Activated CD8-positive, alpha-beta memory T cell treated with anti-CD3 and anti-CD28 coated beads for 48 hours (primary cell): Measurements from ENCODE around the gene SMC3.
A peak's percentile ranks its signal among the peaks of the same experiment; 100 is the strongest.
"Not testable (repeated sequence)": the region's sequence is repeated elsewhere in the genome, so short reads cannot be mapped to it uniquely, and the experiment has no call there.

Source experiments
- DNase-seq, 3 experiments: peaks; one replicate each; pipeline ENCODE4 v3.0.0-alpha.2; 2020; ENCODE audit warnings: low read depth in 2 of 3, low spot score in 2 of 3

SMC3 gene

DNA sequence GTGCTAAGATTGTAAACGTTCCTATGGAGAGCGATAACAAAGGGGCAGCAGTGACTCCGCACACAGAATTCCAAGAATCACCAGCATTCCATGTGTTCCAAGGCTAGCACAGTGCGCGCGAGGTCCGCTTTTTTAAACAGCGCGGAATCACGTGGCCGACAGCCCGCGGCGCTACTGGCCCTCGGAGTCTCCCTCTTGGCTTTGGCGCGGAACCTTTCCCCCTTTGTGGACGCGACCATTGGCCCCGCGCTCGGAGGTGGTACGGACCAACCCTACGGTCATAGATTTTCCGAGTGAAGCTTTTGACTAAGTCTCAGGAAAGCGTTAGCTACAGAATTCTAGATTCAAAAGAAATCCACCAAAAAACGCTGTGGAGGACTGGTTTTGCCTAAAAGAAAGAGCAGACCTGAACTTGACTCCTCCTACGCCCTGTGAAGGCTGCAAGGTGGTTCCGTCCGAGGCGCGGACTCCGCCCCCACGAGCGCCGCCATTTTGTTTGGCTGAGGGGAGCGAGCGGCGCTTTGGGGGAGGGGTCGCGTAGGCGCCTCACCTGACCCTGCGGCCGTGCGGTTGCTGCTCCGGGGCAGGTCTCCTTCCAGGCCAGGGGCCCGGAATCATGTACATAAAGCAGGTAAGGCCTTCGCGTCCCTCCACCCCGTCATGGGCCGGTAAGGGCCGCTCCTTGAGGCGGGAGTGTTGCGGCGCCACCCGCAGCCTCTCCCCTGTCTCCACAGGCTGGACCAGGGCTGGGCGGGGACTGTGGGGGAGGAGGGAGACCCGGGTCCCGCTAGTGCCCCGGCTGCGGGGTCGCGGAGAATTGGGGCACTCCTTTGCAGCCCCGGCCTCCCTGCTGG is at the start of gene SMC3:
TSS of gene SMC3 (plus strand) at position 495 of the 854 bp plus-strand sequence. CDS start at position 617, 122 bp downstream.
- DNase-seq = peak; percentile 81 to 87 (median 84)

DNA sequence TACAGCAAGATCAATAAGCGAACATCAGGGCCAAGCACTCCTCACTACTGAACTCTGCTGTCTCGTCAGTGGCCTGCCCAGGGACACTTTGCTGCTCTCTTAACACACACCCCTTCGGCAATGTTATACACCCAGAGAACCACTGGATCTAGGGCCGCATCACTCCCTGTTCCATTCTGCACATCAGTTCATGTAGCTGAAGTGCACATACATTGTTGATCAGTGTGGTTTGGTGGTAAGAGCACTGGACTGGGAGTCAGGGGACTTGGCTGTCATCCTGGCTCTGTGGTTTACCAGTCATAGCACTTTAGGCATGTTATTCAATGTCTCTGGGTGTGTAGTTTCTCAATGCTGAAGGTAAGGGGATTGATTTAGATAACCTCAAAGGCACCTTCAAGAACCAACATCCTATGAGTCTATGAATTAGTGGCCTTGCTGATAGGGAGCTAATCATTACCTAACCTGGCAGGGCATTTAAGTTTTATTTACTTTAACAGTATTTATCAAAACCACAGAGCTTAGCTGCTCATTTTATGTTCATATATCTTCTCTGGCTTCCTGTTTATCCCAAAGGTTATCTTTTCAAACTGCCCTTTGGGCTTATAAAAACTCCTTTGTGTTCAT is 45.0 kb upstream of the SMC3 start:
- DNase-seq = no peak

DNA sequence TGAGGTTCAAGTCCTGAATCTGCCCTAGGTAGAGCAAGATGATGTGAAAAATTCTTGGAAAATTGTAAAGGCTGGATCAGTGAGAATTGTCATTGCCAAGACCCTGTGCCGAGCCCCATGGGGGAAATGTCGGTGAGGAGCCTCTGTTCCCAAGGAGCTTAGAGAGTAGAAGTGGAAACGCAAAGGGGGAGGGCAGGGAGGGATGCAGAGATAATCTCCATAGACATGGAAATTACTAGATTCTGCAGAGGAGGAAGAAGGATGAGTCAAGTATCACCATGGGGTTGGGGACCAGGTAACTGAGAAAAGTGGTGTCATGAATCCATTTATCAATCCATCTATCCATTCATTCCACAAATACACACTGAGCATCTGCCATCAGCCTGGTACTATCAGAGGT is 43.8 kb upstream of the SMC3 start:
- DNase-seq = no peak

DNA sequence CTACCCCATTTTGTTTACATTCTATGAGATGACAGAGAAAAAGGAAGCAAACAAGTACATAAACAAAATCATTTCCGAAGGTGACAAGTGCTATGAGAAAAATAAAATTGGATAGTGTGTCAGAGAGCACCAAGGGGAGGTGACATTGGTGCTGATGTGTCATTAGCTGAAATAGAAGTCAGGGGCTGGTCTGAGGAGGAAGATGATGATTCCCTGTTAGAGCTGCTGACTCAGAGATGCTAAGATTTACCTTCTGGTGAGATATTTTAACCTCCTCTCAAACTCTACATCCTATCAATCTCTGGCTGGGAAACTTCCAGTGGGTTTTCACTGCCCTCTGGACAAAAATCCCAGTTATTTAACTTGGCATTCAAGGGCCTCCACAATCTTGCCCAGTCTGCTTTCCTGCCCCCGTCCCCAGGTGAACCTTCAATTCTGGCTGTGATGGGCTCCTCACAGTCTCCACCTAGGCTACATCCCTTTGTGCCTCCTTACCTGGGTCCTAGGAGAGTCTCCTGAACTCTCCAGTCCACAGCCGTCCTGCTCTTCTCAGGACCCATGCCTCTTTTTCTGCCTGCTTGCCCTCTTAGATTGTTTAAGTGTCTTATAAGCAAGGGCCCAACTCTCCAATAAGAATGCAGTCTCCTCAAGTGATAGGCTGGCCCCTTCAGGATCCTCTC is 43.2 kb upstream of the SMC3 start:
- no peak for DNase-seq

- DNase-seq = no peak
Measured at GRCh38 chr10:110524859-110525232, 42.6 kb upstream of the SMC3 start.

DNA sequence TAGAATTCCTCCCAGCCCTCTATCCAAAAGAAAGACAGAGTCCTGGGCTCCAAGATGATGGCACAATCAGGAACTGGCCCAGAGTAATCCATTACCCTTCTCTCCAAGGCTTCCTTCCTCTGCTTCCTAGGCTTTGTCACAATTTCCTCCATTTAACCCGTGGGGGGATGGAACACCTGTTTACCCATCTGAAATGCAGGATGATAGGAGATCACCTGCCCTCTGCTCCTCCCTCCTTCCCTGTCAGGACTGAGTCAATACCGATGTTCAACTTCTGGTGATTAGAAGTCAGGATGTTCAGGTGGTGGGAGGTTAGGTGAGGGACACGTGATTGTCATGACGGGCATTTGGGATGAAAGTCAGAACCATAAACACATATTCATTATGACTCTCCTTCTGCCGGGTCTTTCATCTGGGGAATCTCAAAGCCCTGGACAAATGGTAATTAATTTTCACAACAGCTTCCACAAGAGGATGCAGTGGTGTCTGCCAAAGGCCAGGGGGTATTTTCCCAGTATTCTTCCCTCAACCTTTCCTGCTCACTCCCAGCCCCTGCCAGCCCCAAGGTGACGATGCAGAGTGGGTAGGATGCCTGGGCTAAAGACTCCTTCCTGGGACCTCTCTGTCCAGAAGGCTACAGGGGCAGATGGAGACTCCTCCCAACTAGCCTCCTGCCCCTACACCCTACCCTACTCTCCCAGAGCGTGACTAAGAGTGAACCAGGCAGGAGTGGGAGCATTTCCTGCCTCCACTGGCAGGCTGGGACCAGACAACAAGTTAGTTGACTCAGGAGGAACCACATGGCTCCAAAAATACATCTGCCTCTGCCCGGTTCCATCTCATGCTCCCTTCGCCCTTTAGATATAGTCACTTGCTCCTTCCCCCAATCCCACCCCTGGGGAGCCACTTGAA is 41.9 kb upstream of the SMC3 start:
- no peak for DNase-seq

DNA sequence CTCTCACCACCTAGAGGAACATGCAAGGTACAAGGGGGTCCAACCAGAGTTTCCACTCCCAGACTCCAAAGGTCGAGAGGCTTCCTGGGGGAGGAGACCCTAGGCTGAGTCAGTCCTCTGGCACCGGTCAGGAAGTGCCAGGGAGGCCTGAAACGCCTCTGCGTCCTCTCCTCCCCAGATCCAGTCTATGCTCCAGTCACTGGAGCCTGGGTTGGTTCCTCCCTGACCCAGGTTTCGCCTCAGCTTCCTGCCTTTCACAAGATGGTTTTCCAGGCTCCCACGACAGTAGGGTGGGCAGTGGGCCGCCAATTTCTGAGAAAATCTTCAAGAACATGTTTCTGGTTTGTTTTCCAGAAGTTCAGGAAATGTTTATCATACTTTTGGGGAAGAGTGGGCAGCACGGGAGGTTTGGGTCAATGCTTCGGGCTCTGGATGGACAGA is 39.7 kb upstream of the SMC3 start:
- no peak for DNase-seq

- DNase-seq = no peak
Measured at GRCh38 chr10:110528224-110528996, 39.1 kb upstream of the SMC3 start.

DNA sequence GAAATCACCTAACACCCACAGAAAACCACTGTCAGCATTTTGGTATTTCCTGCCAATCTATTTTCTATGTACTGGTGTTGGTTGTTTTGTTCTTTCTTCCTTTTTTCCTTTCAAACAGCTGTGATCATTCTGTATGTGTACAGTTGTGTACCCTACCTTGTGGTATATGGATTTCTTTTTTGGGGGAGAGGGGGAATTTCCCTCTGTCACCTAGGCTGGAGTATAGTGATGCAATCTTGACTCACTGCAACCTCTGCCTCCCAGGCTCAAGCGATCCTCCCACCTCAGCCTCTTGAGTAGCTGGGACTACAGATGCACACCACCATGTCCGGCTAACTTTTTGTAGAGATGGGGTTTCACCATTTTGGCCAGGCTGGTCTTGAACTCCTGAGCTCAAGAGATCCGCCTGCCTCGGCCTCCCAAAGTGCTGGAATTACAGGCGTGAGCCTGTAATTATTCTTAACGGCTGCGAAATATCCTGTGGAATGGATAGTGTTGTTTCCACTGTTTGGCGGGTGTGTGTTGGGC is 38.4 kb upstream of the SMC3 start:
- not testable (repeated sequence) for DNase-seq

DNA sequence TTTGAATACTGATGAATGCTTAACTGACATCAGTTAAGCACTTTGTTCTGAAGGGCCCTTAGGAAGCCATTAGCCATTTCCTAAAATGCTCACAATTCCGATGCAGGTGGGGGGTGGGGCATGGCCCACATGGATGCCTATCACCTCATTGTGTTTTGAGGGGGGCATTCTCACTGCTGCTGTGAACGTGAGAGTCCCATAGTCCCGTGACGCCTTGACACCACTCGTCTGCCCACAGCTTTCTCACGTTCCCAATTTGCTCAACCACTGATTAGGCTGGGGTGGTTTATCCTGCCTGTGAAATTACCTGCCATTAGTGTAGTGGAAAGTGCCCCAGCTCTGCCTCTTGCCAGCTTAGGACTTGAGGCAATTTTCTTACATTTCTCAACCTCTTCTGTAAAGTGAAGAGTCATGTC is 37.9 kb upstream of the SMC3 start:
- no peak for DNase-seq

DNA sequence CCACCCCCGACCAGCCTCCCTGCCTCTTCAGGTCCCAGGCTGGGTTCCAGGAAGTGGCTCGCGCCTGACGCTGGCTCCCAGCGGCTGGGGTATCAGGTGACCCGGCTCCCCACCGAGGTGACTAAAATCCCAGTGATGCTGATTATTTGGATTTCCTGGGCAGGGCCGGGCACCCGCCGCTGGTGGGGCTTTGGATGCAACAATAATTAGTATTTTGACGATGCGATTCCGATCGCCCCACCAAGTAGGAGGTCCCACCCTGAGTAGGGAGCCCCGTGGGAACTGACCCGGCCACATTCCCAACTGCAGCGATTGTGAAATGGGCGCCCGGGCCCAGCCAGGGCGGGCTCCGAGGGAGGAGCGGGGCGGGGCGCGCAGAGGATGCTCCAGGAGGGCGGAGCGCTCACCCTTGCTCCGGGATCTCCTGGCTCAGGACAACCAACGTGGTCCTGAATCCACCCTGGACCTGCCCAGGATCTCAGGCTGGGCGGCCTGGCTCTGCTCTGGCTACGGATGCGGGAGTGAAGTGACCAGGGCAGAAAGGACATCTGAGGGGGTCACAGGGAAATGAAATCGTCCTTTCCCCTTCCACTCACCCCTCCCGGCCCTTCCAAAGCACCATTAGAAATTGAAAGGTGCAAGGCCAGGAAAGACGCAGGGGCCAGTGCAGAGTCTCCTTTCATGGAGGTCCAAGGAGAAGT is 37.2 kb upstream of the SMC3 start:
- no peak for DNase-seq

GRCh38 chr10:110531687-110532086 is 35.8 kb upstream of the SMC3 start:
- DNase-seq = no peak

DNA sequence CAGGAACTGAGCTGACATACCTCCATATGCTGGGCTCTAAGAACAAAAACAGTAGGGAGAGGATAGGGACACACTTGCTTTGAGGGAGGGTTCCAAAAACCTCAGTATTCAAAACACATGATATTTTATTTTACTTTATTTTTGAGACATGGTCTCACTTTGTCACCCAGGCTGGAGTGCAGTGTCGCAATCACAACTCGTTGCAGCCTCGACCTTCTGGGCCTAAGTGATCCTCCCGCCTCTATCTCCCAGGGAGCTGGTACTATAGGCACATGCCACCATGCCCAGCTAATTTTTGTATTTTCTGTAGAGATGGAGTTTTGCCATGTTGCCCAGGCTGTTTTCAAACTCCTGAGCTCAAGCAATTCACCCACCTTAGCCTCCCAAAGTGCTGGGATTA is 34.9 kb upstream of the SMC3 start:
- not testable (repeated sequence) for DNase-seq

DNA sequence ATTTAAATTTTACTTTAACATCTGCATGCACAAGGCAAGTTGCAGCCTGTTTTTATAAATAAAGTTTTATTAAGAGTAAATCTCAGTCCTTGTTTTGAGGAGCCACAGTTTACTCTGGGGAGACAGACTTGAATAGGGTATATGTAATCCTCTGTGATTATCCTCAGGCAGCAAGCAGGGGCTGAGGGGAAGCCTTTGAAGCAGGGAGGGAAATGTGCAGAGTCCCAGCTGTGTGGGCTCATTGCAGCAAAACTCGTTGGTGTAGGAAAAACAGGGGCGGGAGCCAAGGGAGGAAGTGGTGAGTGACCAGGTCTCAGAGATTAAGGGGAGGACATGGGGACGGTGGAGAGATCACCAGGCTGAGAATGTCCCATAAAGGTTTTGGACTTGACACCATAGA is 34.3 kb upstream of the SMC3 start:
- DNase-seq = no peak

DNA sequence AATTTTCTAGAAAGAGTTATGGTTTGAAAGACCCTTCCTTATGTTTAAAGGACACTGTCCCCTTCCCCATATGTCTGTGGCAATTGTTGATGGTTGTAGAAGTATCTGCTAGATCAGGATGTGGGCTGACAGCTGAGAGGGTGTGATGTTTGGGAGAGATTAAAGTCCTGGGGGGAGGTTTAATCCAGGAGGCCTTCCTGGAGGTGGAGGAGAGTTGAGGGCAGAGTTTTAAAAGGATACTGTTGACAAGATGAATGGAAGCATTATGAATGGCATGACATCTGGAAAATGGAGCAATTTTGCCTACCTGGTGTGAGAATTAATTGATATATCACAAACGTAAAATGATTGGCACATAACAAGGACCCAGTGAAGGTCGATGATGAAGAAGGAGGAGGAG is 32.9 kb upstream of the SMC3 start:
- DNase-seq = no peak

GRCh38 chr10:110535958-110536891 is 31.3 kb upstream of the SMC3 start:
- DNase-seq = peak in 2 of 3 experiments; percentile 52 to 68

DNA sequence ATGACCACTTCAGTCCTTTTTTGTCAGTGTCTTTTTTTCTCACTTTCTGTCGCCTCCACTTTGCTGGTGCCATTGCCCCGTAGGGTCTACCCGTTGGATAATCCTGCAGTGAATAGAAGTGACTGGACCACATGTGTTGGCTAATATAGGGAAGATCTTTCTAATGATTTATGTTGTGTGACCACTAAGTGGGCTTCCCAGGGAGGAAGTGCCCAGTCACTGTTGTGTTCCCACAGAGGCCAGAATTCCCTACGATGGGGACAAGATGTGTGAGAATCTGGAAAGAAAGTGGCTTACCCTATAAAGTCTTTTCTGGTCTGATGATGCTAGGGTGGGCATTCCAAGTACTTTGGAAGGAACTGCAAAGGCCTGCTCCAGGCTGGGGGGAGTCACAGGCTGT is 28.4 kb upstream of the SMC3 start:
- no peak for DNase-seq

- DNase-seq = no peak
Measured at GRCh38 chr10:110540031-110540430, 27.5 kb upstream of the SMC3 start.
